BE2C (cell line): Measurements from ENCODE around the gene NATD1.

ENCODE experiments used
- DNase-seq: peaks from one replicate; pipeline ENCODE4 v3.0.0-alpha.2; 2020
- H3K27me3 ChIP-seq: fragments of 250-450 bp; sonication (Bioruptor Pico); 2 replicates; pipeline ENCODE4 v1.5.1; 2020; ENCODE audit warnings: mild to moderate bottlenecking
- H3K36me3 ChIP-seq: fragments of 250-450 bp; sonication (Bioruptor Pico); 2 replicates; pipeline ENCODE4 v1.5.1; 2020; ENCODE audit warnings: mild to moderate bottlenecking
- H3K4me1 ChIP-seq: fragments of 250-450 bp; sonication (Bioruptor Pico); 2 replicates; pipeline ENCODE4 v1.5.1; 2020
- H3K4me3 ChIP-seq: 2 replicates; pipeline ENCODE4 v1.5.1; 2011; ENCODE audit warnings: low read depth, low read length
- H3K9me3 ChIP-seq: fragments of 250-450 bp; sonication (Bioruptor Pico); 2 replicates; pipeline ENCODE4 v1.5.1; 2020
- CTCF ChIP-seq: IDR thresholded peaks from 2 replicates; pipeline ENCODE4 v1.5.1; 2012; ENCODE audit warnings: mild to moderate bottlenecking, low read depth, low read length

NATD1 gene

GRCh38 chr17:21294321-21295035, 41.3 kb upstream of the NATD1 start:
- Histone ChIP-seq H3K9me3 (no peaks in the 10 kb centered on the region), H3K4me3 (no peak overlapping the region), H3K27me3 (no peaks in the 10 kb centered on the region), H3K4me1 (peaks cover 8% of the 10 kb centered on the region), H3K36me3 (no peaks in the 10 kb centered on the region; the same call in 1 of the 2 replicates)
- peak; percentile 57 for DNase-seq
- no peak for TF ChIP-seq CTCF

GRCh38 chr17:21293831-21294210, 40.6 kb upstream of the NATD1 start:
- Histone ChIP-seq H3K4me3 (no peak overlapping the region), H3K36me3 (no peaks in the 10 kb centered on the region; the same call in 1 of the 2 replicates), H3K4me1 (peaks cover 8% of the 10 kb centered on the region), H3K27me3 (no peaks in the 10 kb centered on the region), H3K9me3 (no peaks in the 10 kb centered on the region)
- no peak for DNase-seq
- TF ChIP-seq CTCF = no peak

- no peak for TF ChIP-seq CTCF
- peaks cover 8% of the 10 kb centered on the region for H3K4me1 ChIP-seq
- no peaks in the 10 kb centered on the region for H3K9me3 ChIP-seq
- no peaks in the 10 kb centered on the region for H3K36me3 ChIP-seq
- H3K27me3 ChIP-seq = no peaks in the 10 kb centered on the region
- DNase-seq = no peak
- H3K4me3 ChIP-seq = no peak overlapping the region
Measured at GRCh38 chr17:21292867-21293830, 39.9 kb upstream of the NATD1 start.

- no peaks in the 10 kb centered on the region for H3K9me3 ChIP-seq
- H3K27me3 ChIP-seq = no peaks in the 10 kb centered on the region
- H3K4me3 ChIP-seq = no peak overlapping the region
- H3K4me1 ChIP-seq = peaks cover 8% of the 10 kb centered on the region
- TF ChIP-seq CTCF = no peak
- no peaks in the 10 kb centered on the region for H3K36me3 ChIP-seq
- no peak for DNase-seq
Measured at GRCh38 chr17:21291862-21292261, 38.7 kb upstream of the NATD1 start.

GRCh38 chr17:21291357-21291756, 38.1 kb upstream of the NATD1 start:
- Histone ChIP-seq H3K9me3 (no peaks in the 10 kb centered on the region), H3K27me3 (no peaks in the 10 kb centered on the region), H3K4me3 (no peak overlapping the region), H3K4me1 (peaks cover 8% of the 10 kb centered on the region), H3K36me3 (no peaks in the 10 kb centered on the region)
- DNase-seq = no peak
- TF ChIP-seq CTCF = no peak
